ENCODE measurements around the gene CLDN17.

The CLDN17 gene

GRCh38 chr21:30117631-30118030 is 49.0 kb downstream of the CLDN17 start:
- DNase-seq = no peak

GRCh38 chr21:30116479-30116878 is 50.1 kb downstream of the CLDN17 start:
- no peak for DNase-seq

Measured in hypothalamus (tissue), 51 donors.